ENCODE results near the gene PRKAA1. TPM values are rescaled to one million over a fixed set of nuclear protein-coding genes. Genes with fewer than 3 reads are reported as not detected.
"Not testable (repeated sequence)": the region's sequence is repeated elsewhere in the genome, so short reads cannot be mapped to it uniquely, and the experiment has no call there.

PRKAA1 gene
- total RNA-seq, 2 donors from 2014 or later, result 56.6 to 158 TPM

- Histone ChIP-seq H3K27me3 (replicated peaks; ENCODE audit: insufficient read depth) (no peaks in the 10 kb centered on the region), H3K4me1 (ENCODE audit: control insufficient read depth in 1 of 2, low read depth in 2 of 2) (peaks cover 5 to 26% of the 10 kb centered on the region in 2 donors), H3K4me3 (no peak overlapping the region), H3K36me3 (peaks cover 3% of the 10 kb centered on the region), H3K9me3 (no peaks in the 10 kb centered on the region), H3K27ac (no peak overlapping the region)
- TF ChIP-seq CTCF (IDR thresholded peaks at IDR 0.05), result no peak
- DNase-seq (ENCODE audit: low spot score), result no peak
- ATAC-seq (ENCODE audit: insufficient number of reproducible peaks, low FRiP score, low read depth), result no peak
Observed at GRCh38 chr5:40735609-40736008, 62.6 kb downstream of the PRKAA1 start.

- TF ChIP-seq CTCF (IDR thresholded peaks at IDR 0.05), result no peak
- H3K36me3 ChIP-seq, result no peaks in the 10 kb centered on the region
- no peak for ATAC-seq (ENCODE audit: insufficient number of reproducible peaks, low FRiP score, low read depth)
- peaks cover 5 to 26% of the 10 kb centered on the region in 2 donors for H3K4me1 ChIP-seq (ENCODE audit: control insufficient read depth in 1 of 2, low read depth in 2 of 2)
- no peak overlapping the region for H3K4me3 ChIP-seq
- H3K27ac ChIP-seq, result no peak overlapping the region
- no peaks in the 10 kb centered on the region for H3K27me3 ChIP-seq (replicated peaks; ENCODE audit: insufficient read depth)
- no peak for DNase-seq (ENCODE audit: low spot score)
- no peaks in the 10 kb centered on the region for H3K9me3 ChIP-seq
Observed at GRCh38 chr5:40734986-40735385, 63.2 kb downstream of the PRKAA1 start.

- H3K9me3 ChIP-seq, result no peaks in the 10 kb centered on the region
- no peak for ATAC-seq (ENCODE audit: insufficient number of reproducible peaks, low FRiP score, low read depth)
- DNase-seq (ENCODE audit: low spot score), result no peak
Observed at GRCh38 chr5:40733879-40734563, 64.2 kb downstream of the PRKAA1 start.

GRCh38 chr5:40733434-40733833 is 64.7 kb downstream of the PRKAA1 start:
- Histone ChIP-seq H3K9me3 (no peaks in the 10 kb centered on the region), H3K27ac (no peak overlapping the region), H3K4me3 (no peak overlapping the region), H3K4me1 (ENCODE audit: control insufficient read depth in 1 of 2, low read depth in 2 of 2) (peaks cover 5 to 26% of the 10 kb centered on the region in 2 donors), H3K27me3 (replicated peaks; ENCODE audit: insufficient read depth) (no peaks in the 10 kb centered on the region), H3K36me3 (no peaks in the 10 kb centered on the region)
- DNase-seq (ENCODE audit: low spot score) (no peak), ATAC-seq (ENCODE audit: insufficient number of reproducible peaks, low FRiP score, low read depth) (no peak)
- no peak for TF ChIP-seq CTCF (IDR thresholded peaks at IDR 0.05)

More at GRCh38 chr5:40733879-40734563, 64.2 kb downstream of the PRKAA1 start:
- Histone ChIP-seq H3K36me3 (no peaks in the 10 kb centered on the region), H3K4me3 (no peak overlapping the region), H3K27ac (no peak overlapping the region), H3K4me1 (ENCODE audit: control insufficient read depth in 1 of 2, low read depth in 2 of 2) (peaks cover 5 to 26% of the 10 kb centered on the region in 2 donors), H3K27me3 (replicated peaks; ENCODE audit: insufficient read depth) (no peaks in the 10 kb centered on the region)
- TF ChIP-seq CTCF (IDR thresholded peaks at IDR 0.05), result no peak

- H3K27me3 ChIP-seq (replicated peaks; ENCODE audit: insufficient read depth), result not testable (repeated sequence)
Observed at GRCh38 chr5:40722497-40722911, 75.7 kb downstream of the PRKAA1 start.

GRCh38 chr5:40720069-40720468 is 78.1 kb downstream of the PRKAA1 start:
- Histone ChIP-seq H3K4me1 (ENCODE audit: control insufficient read depth in 1 of 2, low read depth in 2 of 2) (no peaks in the 10 kb centered on the region), H3K4me3 (no peak overlapping the region), H3K27me3 (replicated peaks; ENCODE audit: insufficient read depth) (no peaks in the 10 kb centered on the region), H3K9me3 (no peaks in the 10 kb centered on the region), H3K27ac (no peak overlapping the region), H3K36me3 (peaks cover 11% of the 10 kb centered on the region)
- DNase-seq (ENCODE audit: low spot score) (no peak), ATAC-seq (ENCODE audit: insufficient number of reproducible peaks, low FRiP score, low read depth) (no peak)
- TF ChIP-seq CTCF (IDR thresholded peaks at IDR 0.05), result no peak

More at GRCh38 chr5:40722497-40722911, 75.7 kb downstream of the PRKAA1 start:
- H3K9me3 ChIP-seq; DNase-seq (ENCODE audit: low spot score); ATAC-seq (ENCODE audit: insufficient number of reproducible peaks, low FRiP score, low read depth); H3K36me3 ChIP-seq; H3K4me3 ChIP-seq; H3K27ac ChIP-seq; H3K4me1 ChIP-seq (ENCODE audit: control insufficient read depth in 1 of 2, low read depth in 2 of 2): not testable (repeated sequence)
